GM12878 (cell line): ENCODE results near the gene MEOX1. TPM values are rescaled to one million over a fixed set of nuclear protein-coding genes. Genes with fewer than 3 reads are reported as not detected.

ENCODE experiments used
- ATAC-seq: fragments of 200-7000 bp; cut with Tn5 transposase; 3 replicates; pipeline ENCODE4 v1.9.1; 2020; ENCODE audit warnings: mild to moderate bottlenecking, moderate library complexity
- BruUV-seq: library from RNA; stranded (reverse); fragments of 400-500 nt; replicated peaks from 2 replicates; lab custom pipeline; 2021; lab: Mats Ljungman, UMichigan
- CTCF ChIA-PET: fragments of 300-600 bp; sonication (Branson Sonifier 250); formaldehyde crosslinking; extraction: SDS; loops from one replicate; lab custom pipeline; 2021; ENCODE audit warnings: inconsistent platforms; lab: Yijun Ruan, JAX
- POLR2A ChIA-PET: fragments of 350-600 bp; formaldehyde crosslinking; extraction: SDS; loops from one replicate; lab custom pipeline; 2021; ENCODE audit warnings: inconsistent platforms; lab: Charles Lee
- RAD21 ChIA-PET: fragments of 300-600 bp; sonication (Branson Sonifier 250); formaldehyde crosslinking; loops from one replicate; lab custom pipeline; 2023; ENCODE audit warnings: antibody characterized with exemption; ENCODE audit not compliant: unreplicated experiment; lab: Charles Lee
- SMC1A ChIA-PET: fragments of 300-600 bp; sonication (Branson Sonifier 250); formaldehyde crosslinking; loops from one replicate; lab custom pipeline; 2023; ENCODE audit not compliant: unreplicated experiment, uncharacterized antibody; lab: Charles Lee
- DNase-seq: peaks from one replicate; pipeline ENCODE4 v3.0.0-alpha.2; 2011; ENCODE audit warnings: low read depth, low spot score
- FAIRE-seq: peaks from 3 replicates; lab custom pipeline; 2011; peaks lifted over from hg19 to GRCh38; lab: Jason Lieb, UNC
- H2AFZ ChIP-seq: 2 replicates; pipeline ENCODE4 v1.6.0; 2011; ENCODE audit warnings: low read depth, low read length, control low read depth; ENCODE audit not compliant: control insufficient read depth
- H3K27ac ChIP-seq: 2 replicates; pipeline ENCODE4 v1.5.1; 2011; ENCODE audit warnings: control low read depth; ENCODE audit not compliant: control insufficient read depth, insufficient read depth
- H3K27me3 ChIP-seq, 2 experiments: replicated peaks in 1 of 2; 2 replicates each; pipeline versions ENCODE4 v1.6.0 to v1.6.1; 2011; ENCODE audit warnings: low read length in 1 of 2; ENCODE audit not compliant: control insufficient read depth in 2 of 2, insufficient read depth in 2 of 2
- H3K36me3 ChIP-seq, 2 experiments: 2 replicates each; pipeline ENCODE4 v1.5.1; 2011; ENCODE audit warnings: low read length in 1 of 2; ENCODE audit not compliant: control insufficient read depth in 2 of 2, insufficient read depth in 2 of 2
- H3K4me1 ChIP-seq: 2 replicates; pipeline ENCODE4 v1.6.1; 2011; ENCODE audit warnings: mild to moderate bottlenecking, low read length, moderate library complexity, mixed read lengths; ENCODE audit not compliant: control insufficient read depth, insufficient read depth
- H3K4me2 ChIP-seq: 2 replicates; pipeline ENCODE4 v1.6.0; 2011; ENCODE audit warnings: control low read depth; ENCODE audit not compliant: control insufficient read depth, insufficient read depth
- H3K4me3 ChIP-seq: fragments of 200-600 bp; sonication (generic); 2 replicates; pipeline ENCODE4 v1.5.1; 2016
- H3K79me2 ChIP-seq: 2 replicates; pipeline ENCODE4 v1.6.0; 2011; ENCODE audit warnings: low read length; ENCODE audit not compliant: control insufficient read depth, insufficient read depth
- H3K9ac ChIP-seq: 2 replicates; pipeline ENCODE4 v1.8.0; 2011; ENCODE audit warnings: low read length, control low read depth, mixed read lengths; ENCODE audit not compliant: control insufficient read depth, insufficient read depth
- H3K9me3 ChIP-seq: replicated peaks from 3 replicates; pipeline ENCODE4 v1.5.1; 2011; ENCODE audit warnings: mild to moderate bottlenecking, low read length; ENCODE audit not compliant: control insufficient read depth, insufficient read depth
- H4K20me1 ChIP-seq: 2 replicates; pipeline ENCODE4 v1.6.0; 2011; ENCODE audit not compliant: control insufficient read depth, insufficient read depth
- NBN ChIP-seq: fragments of 450-650 bp; IDR thresholded peaks from 2 replicates; pipeline ENCODE4 v1.6.1; 2016
- POLR2A ChIP-seq: IDR thresholded peaks from 2 replicates; pipeline ENCODE4 v1.6.1; 2011; ENCODE audit warnings: low read depth, mild to moderate bottlenecking, low read length
- RCOR1 ChIP-seq: conservative IDR thresholded peaks from 2 replicates; pipeline ENCODE4 v1.6.1; 2012; ENCODE audit warnings: low read depth, low read length, improper control_type of control experiment
- SUZ12 ChIP-seq: fragments of 200-600 bp; sonication (generic); IDR thresholded peaks from one replicate; pipeline ENCODE4 v1.6.1; 2018; ENCODE audit warnings: antibody characterized with exemption, mild to moderate bottlenecking; ENCODE audit not compliant: unreplicated experiment
- TARDBP ChIP-seq: IDR thresholded peaks from 2 replicates; pipeline ENCODE4 v1.6.1; 2016; ENCODE audit warnings: borderline replicate concordance
- TBL1XR1 ChIP-seq: IDR thresholded peaks from 2 replicates; pipeline ENCODE4 v1.6.1; 2012; ENCODE audit warnings: low read depth, low read length, improper control_type of control experiment
- YY1 ChIP-seq: IDR thresholded peaks from 2 replicates; pipeline ENCODE4 v1.6.1; 2011; ENCODE audit warnings: low read depth, mild to moderate bottlenecking, low read length
- ZBTB33 ChIP-seq: fragments of 450-650 bp; IDR thresholded peaks from 2 replicates; pipeline ENCODE4 v1.6.1; 2017; ENCODE audit warnings: mild to moderate bottlenecking
- ZNF24 ChIP-seq: fragments of 450-650 bp; IDR thresholded peaks from 2 replicates; pipeline ENCODE4 v1.6.1; 2017; ENCODE audit warnings: antibody characterized with exemption, mild to moderate bottlenecking
- WGBS: methylation state at CpG from one replicate; pipeline ENCODE4 v1.1.6; 2016; ENCODE audit warnings: low lambda C conversion rate; ENCODE audit not compliant: insufficient replicate concordance, insufficient coverage; ENCODE audit errors: missing lambda C conversion rate; 5-methylcytosine and 5-hydroxymethylcytosine counted together
- in situ Hi-C: fragments of 300-500 bp; cut with MboI; formaldehyde crosslinking; loops from 9 replicates; pipeline ENCODE4 v1.14.3; 2018; ENCODE audit warnings: mixed read lengths
- intact Hi-C: fragments of 100-400 bp; cut with micrococcal nuclease; formaldehyde crosslinking; loops from one replicate; pipeline ENCODE4 v1.14.2; 2022; ENCODE audit not compliant: unreplicated experiment
- polyA plus RNA-seq, 11 experiments: library from polyadenylated mRNA; depleted of rRNA in 4 of 11; unstranded in 6 of 11; stranded (reverse) in 5 of 11; fragments of >200 nt; fragmentation: Nextera tagmentation in 4 of 11; fragmentation: Illumina TruSeq in 1 of 11; extraction: Ambion mirVana in 4 of 11; extraction: Trizol in 1 of 11; gene quantifications; 1 replicate in 1 of 11; 2 replicates in 10 of 11; pipeline versions ENCODE4 v1.2.1 to v1.2.3, GENCODE V29; 2011 to 2016; ENCODE audit warnings: inconsistent platforms in 2 of 11, missing spikeins in 2 of 11, low read depth in 1 of 11
- total RNA-seq, 4 experiments: library from RNA; depleted of rRNA in 3 of 4; stranded (reverse); fragments of >200 nt in 3 of 4; fragmentation: Illumina TruSeq in 1 of 4; extraction: Trizol in 1 of 4; gene quantifications; 2 replicates each; pipeline versions ENCODE4 v1.2.1 to v1.2.3, GENCODE V29; 2013 to 2021

The MEOX1 gene
- total and polyA plus RNA-seq, 10 of the 15 experiments (the other 5 are each of a cell fraction or from before 2014, with no cell fraction given), result 0.19 to 9.4 (median 0.46) TPM

GRCh38 chr17:43598357-43599045 is 63.2 kb downstream of the MEOX1 start:
- H3K9ac ChIP-seq, result no peak overlapping the region
- ATAC-seq (no peak), DNase-seq (no peak)
- no peaks in the 10 kb centered on the region for H4K20me1 ChIP-seq
- H3K4me1 ChIP-seq, result no peaks in the 10 kb centered on the region
- POLR2A ChIA-PET, result no interaction called here
- H3K9me3 ChIP-seq, result no peaks in the 10 kb centered on the region
- H3K79me2 ChIP-seq, result no peaks in the 10 kb centered on the region
- 67% methylated on average over 4 of the region's 4 CpGs for WGBS
- SMC1A ChIA-PET, result no interaction called here
- intact Hi-C loops, result no loop called here
- H3K4me3 ChIP-seq, result no peak overlapping the region
- no TSS peak for BruUV-seq
- TF ChIP-seq RCOR1 (no peak), ZNF24 (no peak), NBN (no peak), TBL1XR1 (no peak), SUZ12 (no peak)
- TF ChIP-seq, all 136 proteins: peak for 0
- H3K27ac ChIP-seq, result no peak overlapping the region
- no peaks in the 10 kb centered on the region for H3K36me3 ChIP-seq
- H2AFZ ChIP-seq, result no peak overlapping the region
- H3K27me3 ChIP-seq, result no peaks in the 10 kb centered on the region
- no peak overlapping the region for H3K4me2 ChIP-seq
- ChIA-PET CTCF (no interaction called here), RAD21 (no interaction called here)
- in situ Hi-C loops, result no loop called here
- no peak for FAIRE-seq

- no peak for FAIRE-seq
- in situ Hi-C loops, result no loop called here
- no TSS peak for BruUV-seq
- H3K27me3 ChIP-seq, result no peaks in the 10 kb centered on the region
- H2AFZ ChIP-seq, result no peak overlapping the region
- ChIA-PET CTCF (interaction anchor here (0.7 to 1.1 kb wide), 3 partner anchors 21 to 155 kb away, joined by 3 to 4 read pairs (median 3); no protein-coding TSS in a partner anchor), SMC1A (interaction anchor here (1.4 kb wide), 1 partner anchor 76 kb away, joined by 4 read pairs; no protein-coding TSS in a partner anchor), RAD21 (no interaction called here), POLR2A (no interaction called here)
- no peak overlapping the region for H3K4me3 ChIP-seq
- H3K9ac ChIP-seq, result no peak overlapping the region
- no peak overlapping the region for H3K27ac ChIP-seq
- no peaks in the 10 kb centered on the region for H4K20me1 ChIP-seq
- no peaks in the 10 kb centered on the region for H3K9me3 ChIP-seq
- ATAC-seq, result no peak
- no peak for DNase-seq
- no peaks in the 10 kb centered on the region for H3K36me3 ChIP-seq
- no peaks in the 10 kb centered on the region for H3K4me1 ChIP-seq
- H3K79me2 ChIP-seq, result no peaks in the 10 kb centered on the region
- TF ChIP-seq YY1 (no peak), POLR2A (no peak), TARDBP (no peak), SUZ12 (no peak), ZBTB33 (no peak)
- intact Hi-C loops, result no loop called here
- 50% methylated on average over 11 of the region's 11 CpGs for WGBS
- no peak overlapping the region for H3K4me2 ChIP-seq
These were observed 63.9 kb downstream of the MEOX1 start for GRCh38 chr17:43597624-43598356.
